K562 (cell line): ENCODE data around the gene COX4I2. TPM values are rescaled to one million over a fixed set of nuclear protein-coding genes. Genes with fewer than 3 reads are reported as not detected.

Source experiments
- BHLHE40 ChIP-seq: IDR thresholded peaks from 2 replicates; pipeline ENCODE4 v1.6.1; 2011; ENCODE audit warnings: low read length, improper control_type of control experiment
- CUX1 ChIP-seq: fragments of 200-800 bp; sonication (Bioruptor generic); IDR thresholded peaks from 2 replicates; pipeline ENCODE4 v1.6.1; 2016; ENCODE audit warnings: missing genetic modification characterization, missing compliant biosample characterization
- EP300 ChIP-seq: IDR thresholded peaks from 2 replicates; pipeline ENCODE4 v1.6.1; 2012; ENCODE audit warnings: low read length, improper control_type of control experiment
- FOS ChIP-seq: IDR thresholded peaks from 3 replicates; pipeline ENCODE4 v1.6.1; 2011; ENCODE audit not compliant: insufficient read length; ENCODE audit errors: extremely low read depth
- FOSL1 ChIP-seq: fragments of 200-800 bp; sonication (Bioruptor generic); conservative IDR thresholded peaks from 2 replicates; pipeline ENCODE4 v1.6.1; 2016; ENCODE audit warnings: missing genetic modification characterization, missing compliant biosample characterization
- KLF16 ChIP-seq: IDR thresholded peaks from 2 replicates; pipeline ENCODE4 v1.6.1; 2016; ENCODE audit warnings: antibody characterized with exemption
- NR1H2 ChIP-seq: sonication (generic); formaldehyde crosslinking; IDR thresholded peaks from 2 replicates; pipeline ENCODE4 v1.4.0; 2020; ENCODE audit warnings: mild to moderate bottlenecking, missing genetic modification reagents
- PBX2 ChIP-seq, 2 experiments: IDR thresholded peaks in 1 of 2; conservative IDR thresholded peaks in 1 of 2; 2 replicates each; pipeline ENCODE4 v1.6.1; 2016; ENCODE audit warnings: low read depth in 2 of 2, mild to moderate bottlenecking in 1 of 2, missing compliant biosample characterization in 1 of 2, missing genetic modification characterization in 1 of 2, moderate library complexity in 1 of 2
- PKNOX1 ChIP-seq: fragments of 450-650 bp; IDR thresholded peaks from 2 replicates; pipeline ENCODE4 v1.6.1; 2016
- POLR2AphosphoS5 ChIP-seq: IDR thresholded peaks from 2 replicates; pipeline ENCODE4 v1.6.1; 2011; ENCODE audit warnings: mild to moderate bottlenecking, low read depth, low read length, moderate library complexity; ENCODE audit not compliant: control insufficient read depth, insufficient read depth
- TCFL5 ChIP-seq: fragments of 250-450 bp; sonication (Bioruptor Pico); conservative IDR thresholded peaks from 2 replicates; pipeline ENCODE4 v1.6.1; 2021; ENCODE audit warnings: mild to moderate bottlenecking, moderate library complexity, matching md5 sums
- ZKSCAN1 ChIP-seq: fragments of 150-350 bp; IDR thresholded peaks from 2 replicates; pipeline ENCODE4 v1.6.1; 2016; ENCODE audit warnings: low read depth, low read length
- ZNF212 ChIP-seq: fragments of 450-650 bp; formaldehyde crosslinking; IDR thresholded peaks from 2 replicates; pipeline ENCODE4 v1.4.0; 2020; ENCODE audit warnings: mild to moderate bottlenecking
- ZNF449 ChIP-seq: fragments of 250-450 bp; sonication (Bioruptor Pico); IDR thresholded peaks from 2 replicates; pipeline ENCODE4 v1.8.0; 2022; ENCODE audit warnings: moderate library complexity, mild to moderate bottlenecking, inconsistent platforms
- ZNF77 ChIP-seq: fragments of 250-450 bp; sonication (Bioruptor Pico); IDR thresholded peaks from 2 replicates; pipeline ENCODE4 v1.5.0; 2020
- polyA plus RNA-seq, 8 experiments: library from polyadenylated mRNA; depleted of rRNA in 4 of 8; stranded (reverse) in 5 of 8; unstranded in 3 of 8; fragments of >200 nt; fragmentation: Nextera tagmentation in 2 of 8; fragmentation: Illumina TruSeq in 1 of 8; extraction: Ambion mirVana in 2 of 8; extraction: Trizol in 1 of 8; gene quantifications; 2 replicates each; pipeline versions ENCODE4 v1.2.1 to v1.2.3, GENCODE V29; 2011 to 2014; ENCODE audit warnings: inconsistent platforms in 1 of 8, missing spikeins in 1 of 8
- total RNA-seq, 7 experiments: library from RNA; depleted of rRNA in 6 of 7; stranded (reverse); fragments of >200 nt in 6 of 7; fragmentation: Illumina TruSeq in 2 of 7; extraction: Trizol in 2 of 7; gene quantifications; 2 replicates each; pipeline versions ENCODE4 v1.2.1 to v1.2.3, GENCODE V29; 2011 to 2021; ENCODE audit warnings: low replicate concordance in 1 of 7

Gene COX4I2
- total and polyA plus RNA-seq, 9 of the 15 experiments (the other 6 are each of a cell fraction or from before 2014, with no cell fraction given), result not detected

GRCh38 chr20:31670371-31671228 is 32.9 kb downstream of the COX4I2 start (continued):
- TF ChIP-seq CUX1 (CRISPR knock-in tag) (peak; percentile 74), PBX2 (CRISPR knock-in tag; IDR thresholded peaks at IDR 0.05; ENCODE audit: low read depth) (no peak), PBX2 (tag; conservative IDR thresholded peaks at IDR 0.05; ENCODE audit: low read depth) (peak; percentile 17; the same call in 1 of the 2 replicates), ZNF449 (CRISPR knock-in tag) (0 out of 2 replicates have a peak, but pooled peaks have one; percentile 35), BHLHE40 (peak; percentile 51; the same call in 1 of the 2 replicates), KLF16 (peak; percentile 76; the same call in 1 of the 2 replicates), PKNOX1 (no peak), ZNF212 (CRISPR knock-in tag) (0 out of 2 replicates have a peak, but pooled peaks have one; percentile 22), ZKSCAN1 (peak; percentile 44; the same call in 1 of the 2 replicates), POLR2AphosphoS5 (peak; percentile 62; the same call in 1 of the 2 replicates), FOS (no peak), EP300 (peak; percentile 74; the same call in 1 of the 2 replicates), FOSL1 (tag) (0 out of 2 replicates have a peak, but pooled peaks have one; percentile 21), ZNF77 (CRISPR knock-in tag) (no peak), NR1H2 (no peak), TCFL5 (CRISPR knock-in tag) (no peak)
